ENCODE measurements around the gene SAMD14.

The SAMD14 gene

GRCh38 chr17:50132104-50132794 is 2.3 kb upstream of the SAMD14 start:
- no peak for DNase-seq

GRCh38 chr17:50130559-50131305 is 772 bp upstream of the SAMD14 start:
- DNase-seq, result no peak

GRCh38 chr17:50129353-50129727 is 620 bp downstream of the SAMD14 start:
- DNase-seq, result no peak

GRCh38 chr17:50128441-50129352 is 1.3 kb downstream of the SAMD14 start:
- DNase-seq, result no peak

- DNase-seq, result no peak
Observed at GRCh38 chr17:50127697-50128361, 2.1 kb downstream of the SAMD14 start.

- DNase-seq, result no peak
Observed at GRCh38 chr17:50125420-50125997, 4.5 kb downstream of the SAMD14 start.

GRCh38 chr17:50123649-50124349 is 6.2 kb downstream of the SAMD14 start:
- DNase-seq, result no peak

GRCh38 chr17:50122945-50123344 is 7.0 kb downstream of the SAMD14 start:
- no peak for DNase-seq

GRCh38 chr17:50120475-50121253 is 9.3 kb downstream of the SAMD14 start:
- DNase-seq, result no peak

- no peak for DNase-seq
Observed at GRCh38 chr17:50118828-50119218, 11.1 kb downstream of the SAMD14 start.

- DNase-seq, result no peak
Observed at GRCh38 chr17:50118076-50118827, 11.7 kb downstream of the SAMD14 start.

- peak; percentile 62 for DNase-seq
Observed at GRCh38 chr17:50117202-50118051, 12.5 kb downstream of the SAMD14 start.

GRCh38 chr17:50115756-50116155 is 14.2 kb downstream of the SAMD14 start:
- no peak for DNase-seq

GRCh38 chr17:50114849-50115357 is 15.1 kb downstream of the SAMD14 start:
- peak; percentile 68 for DNase-seq

- no peak for DNase-seq
Observed at GRCh38 chr17:50114401-50114800, 15.6 kb downstream of the SAMD14 start.

GRCh38 chr17:50113624-50114320 is 16.2 kb downstream of the SAMD14 start:
- DNase-seq, result no peak

- no peak for DNase-seq
Observed at GRCh38 chr17:50112694-50113093, 17.3 kb downstream of the SAMD14 start.
